Nucleus accumbens (tissue), 56 donors: ENCODE measurements around the gene LHFPL4.
"Not testable (repeated sequence)": the region's sequence is repeated elsewhere in the genome, so short reads cannot be mapped to it uniquely, and the experiment has no call there.

ENCODE experiments used
- DNase-seq, 56 donors: peaks; one replicate each; lab custom pipeline; 2025; lab: John Stamatoyannopoulos, UW

The LHFPL4 gene

DNA sequence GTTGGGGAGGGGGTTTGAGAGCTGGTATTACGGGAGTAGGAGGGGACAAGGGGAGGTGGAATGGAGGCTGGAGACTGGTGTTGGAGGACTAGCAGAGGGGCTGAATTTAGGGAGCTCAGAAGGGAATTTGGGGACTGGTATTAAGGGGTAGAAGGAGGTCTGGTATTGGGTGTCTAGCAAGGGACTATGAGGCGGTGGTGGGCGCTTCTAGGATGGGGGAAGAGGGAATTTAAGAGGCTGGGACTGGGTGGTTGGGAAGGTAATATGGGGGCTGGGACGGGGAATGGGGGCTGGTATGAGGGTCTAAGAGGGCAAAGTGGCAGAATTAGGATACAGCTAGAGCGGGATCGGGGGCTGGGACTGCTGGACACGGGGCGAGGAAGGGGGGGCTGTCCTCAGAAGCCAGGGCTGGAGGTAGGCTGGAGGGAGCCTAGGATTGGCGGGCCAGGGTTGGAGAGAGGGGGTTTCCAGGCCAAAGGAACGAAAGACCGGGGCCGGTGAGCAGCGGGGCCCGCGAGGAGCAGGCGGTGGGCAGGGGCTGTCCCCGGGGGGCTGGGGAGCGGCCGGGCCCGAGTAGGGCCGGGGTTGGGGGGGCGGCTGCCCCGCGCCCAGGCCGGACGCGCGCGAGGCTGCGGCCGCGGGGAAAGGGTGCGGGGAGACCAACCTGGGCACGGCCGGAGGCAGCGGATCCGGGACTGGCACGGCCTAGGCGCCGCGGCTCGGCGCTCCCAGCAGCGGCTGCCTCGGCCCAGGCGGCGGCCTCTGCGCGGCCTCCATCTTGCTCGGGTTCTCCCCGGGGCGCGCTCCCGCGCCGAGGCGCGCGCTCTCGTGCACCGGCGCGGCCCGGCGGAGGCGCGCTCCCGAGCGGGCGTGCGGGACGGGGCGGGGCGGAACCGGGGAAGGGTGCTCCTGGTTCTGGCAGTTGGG is at the start of gene LHFPL4:
Gene LHFPL4, minus strand, starts transcription at position 802 of the 927 bp plus-strand sequence. CDS start 1,143 bp downstream, outside the sequence.
- DNase-seq = peak in 14 of 56 donors; percentile 3 to 43 (median 22)

DNA sequence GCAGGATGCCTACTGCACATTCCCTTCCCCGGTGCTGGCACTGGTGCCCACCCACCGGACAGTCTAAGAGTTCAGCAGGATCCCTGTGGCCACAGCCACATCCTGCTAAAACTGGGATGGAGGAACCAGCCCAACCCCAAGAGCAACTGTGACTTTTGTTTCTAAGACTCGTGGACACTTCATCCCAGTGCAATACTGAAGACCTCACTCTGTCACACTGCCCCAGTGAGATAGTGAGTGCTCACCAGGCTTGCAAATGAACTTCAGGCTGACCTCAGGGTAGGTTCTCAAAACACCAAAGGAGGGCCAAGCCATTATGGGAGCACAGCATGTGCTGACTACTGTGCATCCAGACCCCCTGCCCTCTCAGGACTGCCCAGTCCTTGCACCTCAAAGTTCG is 49.0 kb upstream of the LHFPL4 start:
- no peak for DNase-seq

GRCh38 chr3:9601006-9601581 is 47.5 kb upstream of the LHFPL4 start:
- not testable (repeated sequence) for DNase-seq

GRCh38 chr3:9600597-9600996 is 47.0 kb upstream of the LHFPL4 start:
- DNase-seq = peak in 20 of 56 donors; percentile 1 to 43 (median 8)

DNA sequence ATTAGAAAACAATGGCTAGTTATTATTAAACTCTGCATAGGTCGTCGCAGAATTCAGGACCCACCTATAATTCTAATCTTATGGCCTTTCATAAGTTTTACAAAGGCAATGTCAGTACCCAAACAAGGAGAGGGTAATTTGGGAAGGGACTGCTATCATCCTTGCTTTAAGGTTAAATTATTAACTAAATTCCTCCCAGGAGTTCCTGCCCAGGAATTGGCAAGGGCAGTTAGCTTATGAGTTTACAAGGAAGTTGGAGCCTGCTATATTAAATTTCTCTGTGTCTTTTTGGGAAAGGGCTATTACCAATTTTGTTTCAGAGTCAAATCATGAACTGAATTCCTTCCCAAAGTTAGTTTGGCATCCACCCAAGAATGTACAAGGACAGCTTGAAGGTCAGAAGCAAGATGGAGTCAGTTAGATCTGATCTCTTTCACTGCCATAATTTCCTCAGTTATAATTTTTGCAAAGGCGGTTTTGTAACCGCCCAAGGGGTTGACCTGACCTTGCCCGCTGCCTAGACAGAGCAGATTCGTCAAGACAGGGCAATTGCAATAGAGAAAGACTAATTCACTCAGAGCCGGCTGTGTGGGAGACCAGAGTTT is 45.3 kb upstream of the LHFPL4 start:
- DNase-seq = no peak

DNA sequence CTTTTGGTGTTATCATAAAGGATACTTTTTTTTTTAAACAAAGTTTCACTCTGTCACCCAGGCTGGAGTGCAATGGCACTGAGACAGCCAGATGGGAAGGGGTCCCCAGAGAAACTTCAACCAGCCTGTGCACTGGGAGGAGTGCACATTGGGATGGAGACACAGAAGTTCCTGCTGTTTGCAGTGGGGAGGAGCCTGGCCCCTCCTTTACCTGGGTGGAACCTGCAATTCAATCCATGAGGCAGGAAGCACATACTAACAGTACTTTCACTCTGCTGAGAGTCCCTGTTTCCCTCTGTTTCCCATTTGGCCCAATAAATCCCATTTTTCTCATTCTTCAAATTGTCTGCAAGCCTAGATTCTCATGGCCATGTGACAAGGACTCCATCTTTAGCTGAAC is 42.3 kb upstream of the LHFPL4 start:
- DNase-seq = no peak

- DNase-seq = not testable (repeated sequence)
These were observed 38.2 kb upstream of the LHFPL4 start for GRCh38 chr3:9591781-9592180.

DNA sequence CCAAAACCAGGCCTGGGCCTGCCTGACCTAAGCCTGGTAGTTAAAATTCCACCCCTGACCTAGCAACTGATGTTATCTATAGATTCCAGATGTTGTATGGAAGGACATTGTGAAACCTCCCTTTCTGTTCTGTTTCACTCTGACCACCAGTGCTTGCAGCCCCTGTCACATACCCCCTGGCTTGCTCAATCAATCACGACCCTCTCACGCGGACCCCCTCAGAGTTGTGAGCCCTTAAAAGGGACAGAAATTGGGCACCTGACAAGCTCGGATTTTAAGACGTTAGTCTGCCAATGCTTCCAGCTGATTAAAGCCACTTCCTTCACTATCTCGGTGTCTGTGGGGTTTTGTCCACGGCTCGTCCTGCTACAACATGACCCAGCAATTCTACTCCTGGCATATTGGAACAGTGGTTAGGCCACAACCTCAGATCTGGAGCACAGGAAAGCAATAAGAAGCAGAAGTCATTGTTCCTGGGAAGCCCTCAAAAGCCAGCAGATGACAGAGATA is 36.7 kb upstream of the LHFPL4 start:
- DNase-seq = no peak

- no peak for DNase-seq
These were observed 30.2 kb upstream of the LHFPL4 start for GRCh38 chr3:9583792-9584191.

GRCh38 chr3:9583371-9583770 is 29.7 kb upstream of the LHFPL4 start:
- DNase-seq = no peak

- DNase-seq = no peak
These were observed 28.7 kb upstream of the LHFPL4 start for GRCh38 chr3:9582332-9582731.

- no peak for DNase-seq
These were observed 28.1 kb upstream of the LHFPL4 start for GRCh38 chr3:9581742-9582141.

DNA sequence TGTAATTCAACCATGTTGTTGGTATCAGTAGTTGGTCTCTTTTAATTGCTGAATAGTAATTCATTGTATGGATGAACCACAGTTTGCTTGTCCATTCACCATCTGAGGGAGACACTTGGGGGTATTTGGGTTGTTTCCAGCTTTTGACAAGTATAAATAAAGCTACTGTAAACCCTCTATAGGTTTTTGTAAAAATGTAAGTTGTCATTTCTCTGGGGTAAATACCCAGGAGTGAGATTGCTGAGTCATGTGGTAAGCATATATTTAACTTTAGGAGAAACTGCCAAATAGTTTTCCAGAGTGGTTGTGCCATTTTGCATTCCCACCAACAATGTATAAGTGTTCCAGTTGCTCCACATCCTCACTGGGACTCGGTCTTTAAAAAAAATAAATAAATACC is 15.4 kb upstream of the LHFPL4 start:
- no peak for DNase-seq

- DNase-seq = no peak
These were observed 11.7 kb upstream of the LHFPL4 start for GRCh38 chr3:9565316-9565715.

GRCh38 chr3:9563851-9564250 is 10.2 kb upstream of the LHFPL4 start:
- DNase-seq = no peak

GRCh38 chr3:9560056-9560455 is 6.4 kb upstream of the LHFPL4 start:
- not testable (repeated sequence) for DNase-seq

- peak in 15 of 56 donors; percentile 1 to 54 (median 18) for DNase-seq
These were observed 409 bp upstream of the LHFPL4 start for GRCh38 chr3:9553948-9554513.

GRCh38 chr3:9552252-9552999 is 1.2 kb downstream of the LHFPL4 start:
- peak in 8 of 56 donors; percentile 2 to 46 (median 6) for DNase-seq

DNA sequence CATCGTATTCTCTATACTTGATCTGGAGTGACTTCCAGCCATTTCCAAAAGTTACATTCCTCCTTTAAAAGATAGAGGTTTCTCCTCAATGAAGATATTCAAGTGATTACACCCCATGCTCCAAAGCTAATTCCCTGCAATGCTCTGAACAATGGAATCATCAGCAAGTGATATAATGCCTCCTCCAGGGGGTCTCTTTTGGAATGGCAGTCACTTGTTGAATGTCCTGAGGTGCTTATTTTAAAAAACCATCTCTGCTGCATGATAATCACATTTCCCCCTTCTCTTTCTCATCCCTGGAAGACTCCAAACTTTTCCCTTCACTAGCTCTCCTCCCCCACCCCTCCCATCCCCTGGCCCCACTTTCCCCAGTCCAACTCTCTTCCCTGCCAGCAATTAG is 2.6 kb downstream of the LHFPL4 start:
- no peak for DNase-seq

GRCh38 chr3:9549600-9549999 is 4.0 kb downstream of the LHFPL4 start:
- DNase-seq = no peak
